HG03378 (cell line): ENCODE results near the gene DNAAF5.
"Not testable (repeated sequence)": the region's sequence is repeated elsewhere in the genome, so short reads cannot be mapped to it uniquely, and the experiment has no call there.

Source experiments
- ATAC-seq: cut with Tn5 transposase; IDR thresholded peaks from one replicate; pipeline ENCODE4 v1.9.1; 2021; ENCODE audit warnings: mild to moderate bottlenecking, moderate library complexity; ENCODE audit not compliant: unreplicated experiment

Gene DNAAF5

DNA sequence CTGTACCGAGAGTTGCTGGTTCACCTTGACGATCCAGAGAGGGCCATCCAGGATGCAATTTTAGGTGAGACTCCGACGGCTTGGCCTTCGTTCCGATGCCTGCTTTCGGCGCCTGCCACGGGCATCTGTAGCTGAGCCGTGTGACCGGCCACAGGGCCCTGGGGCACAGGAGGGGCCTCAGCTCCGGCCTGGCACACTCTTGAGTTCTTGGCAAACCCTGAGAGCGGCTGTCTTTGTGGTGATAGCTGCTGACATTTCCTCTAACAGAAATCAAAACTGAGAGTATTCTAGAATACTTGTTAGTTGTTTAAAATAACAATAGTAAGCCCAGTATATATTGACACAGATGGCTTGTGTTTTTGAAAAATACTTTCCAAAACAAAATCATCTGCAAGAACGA lies 53.6 kb downstream of the DNAAF5 start:
- ATAC-seq: no peak

DNA sequence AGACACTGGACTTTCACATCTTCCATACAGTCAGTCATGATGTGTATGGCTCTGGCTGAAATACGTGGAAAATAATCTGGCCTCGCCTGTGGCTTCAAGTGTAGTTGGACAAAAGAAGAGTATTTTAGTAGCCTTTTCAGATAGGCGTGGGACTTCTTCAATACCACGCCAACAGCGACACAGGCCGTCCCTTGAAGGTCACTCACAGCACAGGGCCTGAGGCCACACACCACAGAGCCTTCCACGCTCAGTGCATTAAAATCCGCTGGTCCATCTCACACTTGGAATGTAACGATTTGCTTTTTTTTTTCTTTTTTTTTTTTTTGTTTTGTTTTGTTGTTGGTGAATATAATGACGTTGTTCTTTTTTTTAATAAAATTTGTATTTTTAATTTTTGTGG lies 54.0 kb downstream of the DNAAF5 start:
- ATAC-seq: no peak

DNA sequence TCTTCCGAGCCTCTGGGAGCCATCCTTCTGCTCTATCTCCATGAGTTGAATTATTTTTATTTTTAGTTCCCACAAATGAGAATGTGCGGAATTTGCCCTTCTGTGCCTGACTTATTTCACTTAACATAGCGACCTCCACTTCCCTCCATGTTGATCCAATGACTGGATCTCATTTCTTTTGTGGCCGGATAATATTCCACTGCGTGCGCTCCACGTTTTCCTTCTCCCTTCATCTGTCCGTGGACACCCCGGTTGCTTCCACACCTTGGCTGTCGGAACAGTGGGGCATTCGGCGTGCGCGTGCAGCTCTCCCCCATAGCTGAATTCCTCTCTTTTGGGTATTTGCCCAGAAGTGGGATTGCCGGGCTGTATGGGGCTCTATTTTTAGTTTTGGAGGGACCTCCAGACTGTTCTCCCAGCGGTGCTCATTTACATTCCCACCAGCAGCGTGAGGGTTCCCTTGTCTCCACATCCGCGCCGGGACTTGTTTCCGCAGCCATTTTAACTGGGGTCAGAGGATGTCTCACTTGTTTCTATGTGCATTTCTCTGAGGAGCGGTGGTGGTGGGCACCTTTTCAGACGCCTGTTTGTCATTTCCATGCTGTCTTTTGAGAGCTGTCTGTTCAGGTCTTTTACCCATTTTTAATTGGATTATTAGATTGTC lies 54.8 kb downstream of the DNAAF5 start:
- ATAC-seq: no peak

DNA sequence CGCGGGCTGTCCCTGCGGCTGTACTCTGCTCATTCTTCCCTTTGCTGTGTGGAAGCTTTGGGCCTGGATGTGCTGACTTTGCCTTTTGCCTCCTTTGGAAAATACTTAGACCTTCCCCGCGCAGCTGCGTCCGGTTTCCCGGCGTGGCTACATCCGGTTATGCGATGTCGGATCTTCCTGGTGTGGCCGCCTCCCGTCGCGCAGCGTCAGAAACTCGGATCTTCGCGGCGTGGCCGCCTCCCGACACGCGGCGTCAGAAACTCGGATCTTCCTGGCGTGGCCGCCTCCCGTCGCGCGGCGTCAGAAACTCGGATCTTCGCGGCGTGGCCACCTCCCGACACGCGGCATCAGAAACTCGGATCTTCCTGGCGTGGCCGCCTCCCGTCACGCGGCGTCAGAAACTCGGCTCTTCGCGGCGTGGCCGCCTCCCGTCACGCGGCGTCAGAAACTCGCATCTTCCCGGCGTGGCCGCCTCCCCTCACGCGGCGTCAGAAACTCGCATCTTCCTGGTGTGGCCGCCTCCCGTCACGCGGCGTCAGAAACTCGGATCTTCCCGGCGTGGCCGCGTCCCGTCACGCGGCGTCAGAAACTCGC lies 55.5 kb downstream of the DNAAF5 start:
- no peak for ATAC-seq

DNA sequence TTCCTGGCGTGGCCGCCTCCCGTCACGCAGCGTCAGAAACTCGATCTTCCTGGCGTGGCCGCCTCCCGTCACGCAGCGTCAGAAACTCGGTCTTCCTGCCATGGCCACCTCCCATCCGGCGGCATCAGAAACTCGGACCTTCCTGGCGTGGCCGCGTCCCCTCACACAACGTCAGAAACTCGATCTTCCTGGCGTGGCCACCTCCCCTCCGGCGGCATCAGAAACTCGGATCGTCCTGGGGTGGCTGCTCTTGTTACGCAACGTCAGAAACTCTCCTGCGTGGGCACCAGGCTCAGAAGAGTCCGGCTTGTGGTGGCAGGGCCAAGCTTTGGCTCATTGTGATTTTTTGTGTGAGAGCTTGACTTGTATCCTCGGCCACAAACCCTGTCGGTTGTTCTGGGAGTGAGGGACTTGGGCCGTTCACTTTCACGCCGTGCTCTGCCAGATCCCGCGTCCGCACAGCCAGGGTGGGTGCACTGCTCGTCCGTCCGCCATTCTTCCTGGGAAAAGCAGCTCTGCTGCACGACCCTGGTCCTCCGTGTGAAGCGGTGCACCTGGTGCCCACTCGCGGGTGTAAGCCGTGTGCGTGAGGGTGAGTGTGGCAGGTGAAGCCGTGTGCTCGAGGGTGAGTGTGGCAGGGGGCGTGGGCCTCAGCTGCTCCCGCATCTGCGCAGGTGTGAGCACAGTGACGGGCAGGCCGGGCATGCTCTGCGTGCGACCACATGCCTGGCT lies 56.4 kb downstream of the DNAAF5 start:
- no peak for ATAC-seq

DNA sequence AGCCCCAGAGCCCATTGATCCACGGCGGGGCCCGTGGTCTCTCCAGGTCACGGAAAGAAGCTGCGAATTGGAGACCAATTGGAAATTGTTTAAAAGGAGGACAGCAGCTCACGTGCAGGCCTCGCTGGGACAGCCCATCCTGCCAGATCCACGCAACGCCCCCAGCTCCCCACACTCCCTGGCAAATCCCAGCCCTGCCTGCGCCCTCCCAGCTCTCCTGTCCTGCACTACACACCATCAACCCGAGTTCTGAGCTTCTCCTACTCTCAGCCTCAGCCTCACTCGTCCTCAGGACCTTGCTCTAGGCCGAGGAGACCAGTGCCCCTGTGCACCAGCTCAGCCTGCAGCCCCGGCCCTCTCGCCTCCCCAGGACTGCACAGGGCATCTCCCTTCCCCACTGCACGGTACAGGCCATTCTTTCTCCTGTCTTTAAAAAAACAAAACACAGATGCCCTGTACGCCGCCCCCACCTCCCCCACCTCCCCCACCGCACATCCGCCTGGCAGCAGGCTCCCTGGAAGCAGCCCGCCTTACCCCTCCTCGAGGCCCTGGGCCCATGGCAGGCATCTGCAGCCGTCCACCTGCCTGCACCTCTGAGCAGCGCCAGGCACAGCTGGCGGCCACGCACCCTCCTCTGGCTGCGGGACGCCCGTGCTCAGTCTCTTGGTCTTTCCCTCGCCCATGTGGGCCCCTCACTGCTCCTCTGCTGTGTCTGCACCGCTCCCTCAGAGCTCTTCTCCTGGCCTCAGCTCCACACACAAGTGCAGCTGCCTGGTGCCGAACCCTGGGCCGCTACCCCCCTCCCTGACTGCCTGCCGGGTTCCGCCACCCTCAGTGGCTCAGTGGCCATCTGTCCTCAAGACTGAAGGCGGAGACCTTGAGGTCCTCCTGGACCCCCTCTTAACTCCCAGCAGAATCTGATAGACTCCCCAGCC lies 57.3 kb downstream of the DNAAF5 start:
- ATAC-seq: no peak

DNA sequence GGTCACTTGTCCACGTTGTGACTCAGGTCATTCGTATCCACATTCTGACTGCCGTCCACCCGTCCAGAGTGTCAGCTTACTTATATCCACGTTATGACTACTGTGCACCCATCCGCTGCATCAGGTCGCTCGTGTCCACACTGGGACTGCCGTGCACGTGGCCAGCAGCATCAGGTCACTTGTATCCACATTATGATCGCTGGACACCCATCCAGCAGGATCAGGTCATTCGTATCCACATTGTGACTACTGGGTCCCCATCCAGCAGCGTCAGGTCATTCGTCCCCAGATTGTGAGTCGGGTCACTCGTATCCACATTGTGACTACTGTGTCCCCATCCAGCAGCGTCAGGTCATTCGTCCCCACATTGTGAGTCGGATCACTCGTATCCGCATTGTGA lies 58.5 kb downstream of the DNAAF5 start:
- ATAC-seq: no peak

DNA sequence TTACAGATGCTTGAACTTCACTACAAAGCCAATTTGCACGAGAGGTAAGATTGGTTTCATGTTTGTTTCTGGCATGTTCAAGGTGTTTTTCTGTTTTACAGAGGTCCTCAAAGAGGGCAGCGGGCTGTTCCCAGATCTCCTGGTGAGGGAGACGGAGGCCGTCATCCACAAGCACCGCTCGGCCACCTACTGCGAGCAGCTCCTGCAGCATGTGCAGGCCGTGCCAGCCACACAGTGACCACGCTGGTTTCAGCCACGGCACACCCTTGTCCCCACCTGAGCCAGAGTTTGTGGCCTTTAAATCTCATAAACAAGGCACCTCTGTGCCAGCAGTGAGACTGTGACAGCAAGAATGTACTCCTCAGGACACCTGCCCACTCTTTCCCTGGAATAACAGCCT lies 58.9 kb downstream of the DNAAF5 start:
- ATAC-seq: no peak

DNA sequence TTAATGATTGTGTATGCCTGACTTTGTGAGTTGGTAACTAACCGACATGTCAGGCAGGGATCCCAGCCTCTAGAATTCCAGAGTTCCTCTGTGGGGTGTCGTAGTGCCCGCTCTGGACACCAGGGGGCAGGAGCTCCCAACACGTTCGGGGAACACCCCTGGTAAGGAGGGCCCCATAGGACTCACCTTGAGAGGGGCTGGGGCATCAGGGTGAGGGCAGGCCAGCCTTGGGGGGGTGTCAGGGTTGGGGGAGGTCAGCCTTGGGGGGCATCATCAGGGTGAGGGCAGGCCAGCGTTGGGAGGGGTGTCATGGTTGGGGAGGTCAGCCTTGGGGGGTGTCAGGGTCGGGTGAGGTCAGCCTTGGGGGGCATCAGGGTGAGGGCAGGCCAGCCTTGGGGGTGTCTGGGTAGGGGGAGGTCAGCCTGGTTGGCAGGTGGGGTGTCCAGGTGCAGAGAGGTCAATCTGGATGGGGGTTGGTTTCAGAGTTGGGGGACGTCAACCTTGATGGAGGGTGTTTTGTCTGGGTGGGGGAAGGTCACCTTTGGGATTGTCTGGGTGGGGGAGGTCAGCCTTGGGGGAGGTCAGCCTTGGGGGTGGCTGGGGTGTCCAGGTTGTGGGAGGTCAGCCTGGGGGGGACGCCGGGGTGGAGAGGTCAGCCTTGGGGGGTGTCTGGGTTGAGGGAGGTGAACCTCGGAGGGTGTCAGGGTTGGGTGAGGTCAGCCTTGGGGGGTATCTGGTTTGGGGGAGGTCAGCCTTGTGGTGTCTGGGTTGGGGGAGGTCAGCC lies 60.2 kb downstream of the DNAAF5 start:
- ATAC-seq: no peak

DNA sequence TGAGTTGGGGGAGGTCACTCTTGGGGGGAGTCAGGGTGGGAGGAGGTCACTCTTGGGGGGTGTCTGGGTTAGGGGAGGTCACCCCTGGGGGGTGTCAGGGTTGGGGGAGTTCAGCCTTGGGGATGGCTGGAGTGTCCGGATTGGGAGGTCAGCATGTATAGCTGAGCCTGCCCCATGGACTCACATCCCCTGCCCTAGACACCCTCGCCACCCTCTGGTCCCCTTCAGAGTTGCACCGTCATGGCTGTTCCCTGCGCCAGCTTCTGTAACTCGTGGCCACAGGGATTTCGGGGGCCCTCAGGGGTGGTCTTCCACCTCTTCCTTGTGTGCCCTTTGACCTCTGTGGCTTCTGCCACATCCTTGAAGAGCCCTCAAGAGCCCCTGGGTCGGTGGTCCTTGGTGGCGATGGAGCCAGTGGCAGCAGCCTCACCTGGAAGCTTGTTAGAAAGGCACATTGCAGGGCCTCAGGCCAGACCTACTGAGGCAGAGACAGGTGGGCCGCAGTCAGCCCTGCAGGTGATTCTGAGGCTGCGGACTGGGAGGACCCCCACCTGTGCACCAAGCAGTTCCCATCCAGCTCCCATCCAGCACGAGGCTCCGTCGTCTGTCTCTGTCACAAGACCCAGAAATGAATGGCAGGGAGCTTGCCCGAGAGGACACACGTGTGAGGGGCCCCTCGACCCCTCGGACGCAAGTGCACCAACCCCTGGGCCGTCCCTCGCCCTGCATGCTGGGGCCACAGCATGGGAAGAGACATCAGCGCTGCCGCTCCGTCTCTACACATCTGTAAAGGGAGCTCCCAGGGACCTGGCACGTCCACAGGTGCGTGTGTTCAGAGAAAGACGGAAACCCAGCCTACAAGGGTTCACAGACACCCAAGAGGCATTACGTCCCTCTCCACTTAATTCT lies 61.1 kb downstream of the DNAAF5 start:
- ATAC-seq: no peak

DNA sequence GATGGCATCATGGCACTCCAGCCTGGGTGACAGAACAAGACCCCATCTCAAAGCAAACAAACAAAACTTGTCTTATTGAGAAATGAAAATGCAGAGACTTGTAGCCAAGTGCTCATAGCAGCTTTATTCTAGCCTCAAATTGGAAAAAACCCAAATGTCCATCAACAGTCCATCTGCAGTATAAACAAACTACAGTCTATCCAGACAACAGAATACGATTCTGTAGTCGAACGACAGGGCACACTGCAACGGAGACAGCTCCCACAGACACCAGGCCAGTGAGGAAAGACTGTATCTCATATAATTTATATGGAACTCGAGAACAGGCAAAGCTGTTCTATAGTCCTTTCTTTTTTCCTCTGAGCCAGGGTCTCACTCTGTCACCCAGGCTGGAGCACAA lies 65.0 kb downstream of the DNAAF5 start:
- ATAC-seq: no peak

DNA sequence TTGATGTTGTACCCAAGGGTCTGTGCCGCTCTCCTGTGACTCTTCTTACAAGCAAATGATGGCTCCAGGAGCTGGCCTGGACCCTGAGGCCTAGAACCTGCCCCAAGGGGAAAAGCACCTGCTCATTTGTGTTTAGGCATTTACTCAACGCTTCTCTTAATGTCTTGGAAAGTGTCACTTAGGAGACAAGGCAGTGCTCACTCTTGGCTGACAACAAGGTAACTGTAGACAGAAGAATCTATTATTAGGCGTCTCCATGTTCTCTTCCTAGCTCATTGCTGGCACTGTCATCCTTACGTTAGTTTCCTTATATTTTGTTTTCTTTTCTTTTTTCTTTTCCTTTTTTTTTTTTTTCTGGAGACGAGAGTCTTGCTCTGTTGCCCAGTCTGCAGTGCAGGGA lies 67.7 kb downstream of the DNAAF5 start:
- no peak for ATAC-seq

DNA sequence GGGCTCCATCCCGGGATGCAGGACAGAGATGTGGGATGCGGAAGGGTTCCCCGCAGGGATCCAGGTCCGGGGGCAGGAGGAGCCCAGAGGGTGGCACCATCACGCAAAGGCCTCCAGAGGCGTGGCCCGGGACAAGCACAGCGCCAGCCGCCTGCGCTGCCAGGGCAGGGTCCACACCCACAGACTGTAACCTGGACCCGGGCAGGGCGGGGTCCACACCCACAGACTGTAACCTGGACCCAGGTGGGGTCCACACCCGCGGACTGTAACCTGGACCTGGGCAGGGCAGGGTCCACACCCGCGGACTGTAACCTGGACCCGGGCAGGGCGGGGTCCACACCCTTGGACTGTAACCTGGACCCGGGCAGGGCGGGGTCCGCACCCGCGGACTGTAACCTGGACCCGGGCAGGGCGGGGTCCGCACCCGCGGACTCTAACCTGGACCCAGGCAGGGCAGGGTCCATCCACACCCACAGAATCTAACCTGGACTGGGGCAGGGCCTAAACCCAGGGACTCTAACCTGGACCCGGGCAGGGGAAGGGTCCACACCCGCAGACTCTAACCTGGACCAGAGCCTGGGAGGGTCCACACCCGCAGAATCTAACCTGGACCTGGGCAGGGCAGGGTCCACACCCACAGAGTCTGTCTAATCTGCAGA lies 68.3 kb downstream of the DNAAF5 start:
- ATAC-seq: no peak

DNA sequence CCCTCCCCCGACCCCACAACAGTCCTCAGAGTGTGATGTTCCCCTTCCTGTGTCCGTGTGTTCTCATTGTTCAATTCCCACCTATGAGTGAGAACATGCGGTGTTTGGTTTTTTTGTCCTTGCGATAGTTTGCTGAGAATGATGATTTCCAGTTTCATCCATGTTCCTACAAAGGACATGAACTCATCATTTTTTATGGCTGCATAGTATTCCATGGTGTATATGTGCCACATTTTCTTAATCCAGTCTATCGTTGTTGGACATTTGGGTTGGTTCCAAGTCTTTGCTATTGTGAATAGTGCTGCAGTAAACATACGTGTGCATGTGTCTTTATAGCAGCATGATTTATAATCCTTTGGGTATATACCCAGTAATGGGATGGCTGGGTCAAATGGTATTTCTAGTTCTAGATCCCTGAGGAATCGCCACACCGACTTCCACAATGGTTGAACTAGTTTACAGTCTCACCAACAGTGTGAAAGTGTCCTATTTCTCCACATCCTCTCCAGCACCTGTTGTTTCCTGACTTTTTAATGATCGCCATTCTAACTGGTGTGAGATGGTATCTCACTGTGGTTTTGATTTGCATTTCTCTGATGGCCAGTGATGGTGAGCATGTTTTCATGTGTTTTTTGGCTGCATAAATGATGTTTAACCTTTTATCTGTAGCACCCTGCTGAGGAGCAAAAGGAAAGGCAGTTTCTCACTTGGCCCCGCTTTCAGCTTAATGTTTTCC lies 70.1 kb downstream of the DNAAF5 start:
- ATAC-seq: not testable (repeated sequence)

DNA sequence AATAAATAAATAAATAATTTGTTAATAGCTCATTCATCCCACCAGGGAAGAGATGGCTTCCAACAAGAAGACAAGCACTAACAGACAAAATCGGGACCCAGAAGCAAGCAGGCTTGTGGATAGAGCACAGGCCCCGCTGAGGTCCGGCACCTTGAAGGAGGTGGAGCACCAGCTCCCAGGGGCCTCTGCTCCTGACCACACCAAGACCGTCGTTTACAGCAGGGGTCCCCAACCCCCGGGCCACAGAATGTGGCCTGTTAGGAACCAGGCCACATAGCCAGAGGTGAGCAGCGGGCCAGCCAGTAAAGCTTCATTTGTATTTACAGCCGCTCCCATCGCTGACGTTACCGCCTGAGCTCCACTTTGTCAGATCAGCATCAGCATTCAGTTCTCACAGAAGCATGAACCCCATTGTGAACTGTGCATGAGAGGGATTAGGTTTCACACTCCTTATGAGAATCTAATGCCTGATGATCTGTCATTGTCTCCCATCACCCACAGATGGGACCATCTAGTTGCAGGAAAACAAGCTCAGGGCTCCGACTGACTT lies 72.5 kb downstream of the DNAAF5 start:
- no peak for ATAC-seq

DNA sequence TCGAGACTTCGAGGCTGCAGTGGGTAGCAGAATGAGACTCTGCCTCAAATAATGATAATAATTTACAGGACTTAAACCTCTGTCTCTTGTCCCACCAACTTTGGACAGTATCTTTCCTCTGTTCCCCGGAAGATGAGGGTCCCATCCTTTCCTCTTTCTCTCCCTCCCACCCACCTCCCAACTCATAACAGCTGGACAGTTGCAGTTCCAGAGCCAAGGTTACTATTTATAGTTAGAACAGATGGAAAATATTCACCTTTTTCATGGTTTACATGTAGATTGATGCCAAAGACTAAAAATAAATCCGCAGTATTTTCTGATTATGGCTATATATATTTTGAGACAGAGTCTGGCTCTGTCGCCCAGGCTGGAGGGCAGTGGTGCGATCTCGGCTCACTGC lies 74.2 kb downstream of the DNAAF5 start:
- no peak for ATAC-seq

DNA sequence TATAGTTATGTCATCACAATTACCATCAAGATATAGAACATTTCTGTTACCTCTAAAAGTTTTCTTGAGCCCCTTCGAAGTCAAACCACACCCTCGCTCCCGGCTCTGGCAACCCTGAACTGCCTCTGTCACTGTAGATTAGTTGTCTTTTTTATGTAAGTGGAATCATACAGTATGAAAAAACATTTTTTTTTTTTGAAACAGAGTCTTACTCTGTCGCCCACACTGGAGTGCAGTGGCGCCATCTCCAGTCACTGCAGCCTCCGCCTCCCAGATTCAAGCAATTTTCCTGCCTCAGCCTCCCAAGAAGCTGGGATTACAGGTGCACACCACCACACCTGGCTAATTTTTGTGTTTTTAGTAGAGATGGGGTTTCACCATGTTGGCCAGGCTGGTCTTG lies 74.9 kb downstream of the DNAAF5 start:
- not testable (repeated sequence) for ATAC-seq

DNA sequence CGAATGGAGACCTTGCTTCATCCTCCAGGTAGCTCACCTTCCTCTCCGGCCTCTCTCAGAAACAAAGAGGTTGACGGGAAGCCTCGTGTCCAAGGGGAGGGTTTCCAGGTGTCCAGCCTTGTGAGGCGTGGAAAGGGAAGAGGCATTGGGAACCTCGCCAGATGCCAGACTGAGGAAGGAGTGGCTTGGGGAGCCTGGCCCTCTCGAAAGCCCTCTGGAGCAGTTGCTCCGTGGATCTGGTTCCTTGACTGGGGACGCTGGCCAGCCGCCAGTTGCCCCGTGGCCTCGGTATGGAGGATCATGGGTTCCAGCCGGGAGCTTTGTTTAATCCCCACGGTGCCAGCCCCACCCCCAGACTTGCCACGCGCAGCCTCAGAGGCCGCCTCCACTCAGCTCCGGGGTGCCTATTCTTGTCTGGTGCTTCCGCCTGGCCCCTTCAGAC lies 75.5 kb downstream of the DNAAF5 start:
- no peak for ATAC-seq
